HCT116 (cell line): ENCODE results near the gene DAPK1. TPM values are rescaled to one million over a fixed set of nuclear protein-coding genes. Genes with fewer than 3 reads are reported as not detected.

Experiments used
- ATAC-seq: fragments of 200-7000 bp; cut with Tn5 transposase; 2 replicates; pipeline ENCODE4 v1.9.1; 2020; ENCODE audit warnings: mild to moderate bottlenecking, moderate library complexity
- BruUV-seq: library from RNA; stranded (reverse); fragments of 400-500 nt; replicated peaks from 2 replicates; lab custom pipeline; 2021; lab: Mats Ljungman, UMichigan
- CTCF ChIA-PET: fragments of 300-600 bp; sonication (Branson Sonifier 250); formaldehyde crosslinking; loops from one replicate; lab custom pipeline; 2021; ENCODE audit warnings: antibody characterized with exemption; lab: Charles Lee
- POLR2A ChIA-PET: fragments of 300-600, 350-600 bp; sonication (Branson Sonifier 250); formaldehyde crosslinking; loops from one replicate; lab custom pipeline; 2021; ENCODE audit warnings: antibody characterized with exemption; lab: Charles Lee
- RAD21 ChIA-PET, 2 experiments: fragments of 300-600 bp; sonication (Branson Sonifier 250); formaldehyde crosslinking; loops; one replicate each; lab custom pipeline; 2023; ENCODE audit warnings: low total read pairs in 2 of 2; ENCODE audit not compliant: uncharacterized antibody in 2 of 2, unreplicated experiment in 2 of 2, low non-redundant PET in 1 of 2; lab: Charles Lee
- DNase-seq: peaks from one replicate; pipeline ENCODE4 v3.0.0-alpha.2; 2010; ENCODE audit warnings: low read depth, low spot score
- H2AFZ ChIP-seq: fragments of 200-600 bp; shearing (Covaris generic), sonication (generic); 2 replicates; pipeline ENCODE4 v1.6.1; 2017; ENCODE audit warnings: low read depth, mixed run types, mixed read lengths, antibody characterized with exemption, low read length; ENCODE audit not compliant: poor library complexity, severe bottlenecking
- H3K27ac ChIP-seq: 2 replicates; pipeline ENCODE4 v1.5.1; 2012; ENCODE audit warnings: low read depth, low read length
- H3K27me3 ChIP-seq: fragments of 200-600 bp; sonication (generic); 2 replicates; pipeline ENCODE4 v1.6.1; 2016; ENCODE audit warnings: mixed run types, low read length, mixed read lengths; ENCODE audit not compliant: insufficient read depth
- H3K36me3 ChIP-seq, 2 experiments: fragments of 200-500 bp in 1 of 2; fragments of 200-600 bp in 1 of 2; sonication (Bioruptor generic) in 1 of 2; sonication (generic) in 1 of 2; 2 replicates each; pipeline versions ENCODE4 v1.5.1 to v1.6.1; 2014 to 2016; ENCODE audit warnings: low read length in 2 of 2, inconsistent platforms in 1 of 2, mixed read lengths in 1 of 2, mixed run types in 1 of 2; ENCODE audit not compliant: insufficient read depth in 2 of 2, control insufficient read depth in 1 of 2
- H3K4me1 ChIP-seq, 2 experiments: fragments of 200-600 bp in 1 of 2; sonication (generic) in 1 of 2; 2 replicates each; pipeline versions ENCODE4 v1.5.1 to v1.6.1; 2012 to 2017; ENCODE audit warnings: low read length in 2 of 2, inconsistent platforms in 1 of 2, mild to moderate bottlenecking in 1 of 2, mixed read lengths in 1 of 2, mixed run types in 1 of 2, moderate library complexity in 1 of 2; ENCODE audit not compliant: insufficient read depth in 2 of 2, control insufficient read depth in 1 of 2
- H3K4me2 ChIP-seq: fragments of 200-600 bp; sonication (generic); 2 replicates; pipeline ENCODE4 v1.6.1; 2017; ENCODE audit warnings: mixed run types, low read length, mixed read lengths
- H3K4me3 ChIP-seq, 2 experiments: fragments of 200-600 bp in 1 of 2; sonication (generic) in 1 of 2; replicated peaks in 1 of 2; 2 replicates each; pipeline ENCODE4 v1.5.1; 2011 to 2016; ENCODE audit warnings: low read length in 2 of 2, control low read depth in 1 of 2, low read depth in 1 of 2, mild to moderate bottlenecking in 1 of 2, mixed read lengths in 1 of 2, mixed run types in 1 of 2
- H3K79me2 ChIP-seq: fragments of 200-600 bp; sonication (generic); 2 replicates; pipeline ENCODE4 v1.6.1; 2017; ENCODE audit warnings: mild to moderate bottlenecking, mixed run types, low read length, moderate library complexity, mixed read lengths; ENCODE audit not compliant: insufficient read depth
- H3K9ac ChIP-seq: fragments of 200-600 bp; sonication (generic); 2 replicates; pipeline ENCODE4 v1.6.1; 2016; ENCODE audit warnings: low read length, mixed read lengths
- H3K9me2 ChIP-seq: fragments of 200-600 bp; sonication (generic), shearing (Covaris generic); 2 replicates; pipeline ENCODE4 v1.6.1; 2017; ENCODE audit warnings: mixed run types, mild to moderate bottlenecking, moderate library complexity; ENCODE audit not compliant: insufficient read depth
- H3K9me3 ChIP-seq, 2 experiments: fragments of 200-500 bp in 1 of 2; fragments of 200-600 bp in 1 of 2; sonication (Bioruptor generic) in 1 of 2; sonication (generic) in 1 of 2; 2 replicates each; pipeline ENCODE4 v1.6.1; 2014 to 2017; ENCODE audit warnings: low read length in 2 of 2, mixed read lengths in 2 of 2, inconsistent platforms in 1 of 2, low read depth in 1 of 2, mild to moderate bottlenecking in 1 of 2, mixed run types in 1 of 2, moderate library complexity in 1 of 2; ENCODE audit not compliant: control insufficient read depth in 1 of 2, insufficient read depth in 1 of 2
- H4K20me1 ChIP-seq: fragments of 200-600 bp; sonication (generic), shearing (Covaris generic); 2 replicates; pipeline ENCODE4 v1.6.1; 2017; ENCODE audit warnings: mixed run types, mild to moderate bottlenecking, moderate library complexity; ENCODE audit not compliant: insufficient read depth
- EGR1 ChIP-seq: IDR thresholded peaks from 2 replicates; pipeline ENCODE4 v1.6.1; 2012; ENCODE audit warnings: low read depth
- FOSL1 ChIP-seq: IDR thresholded peaks from 2 replicates; pipeline ENCODE4 v1.6.1; 2012; ENCODE audit warnings: low read depth
- JUND ChIP-seq: IDR thresholded peaks from 2 replicates; pipeline ENCODE4 v1.6.1; 2012
- POLR2A ChIP-seq: IDR thresholded peaks from 2 replicates; pipeline ENCODE4 v1.7.0; 2011; ENCODE audit warnings: borderline replicate concordance; ENCODE audit not compliant: insufficient read depth, insufficient read length; ENCODE audit errors: extremely low read depth
- POLR2AphosphoS5 ChIP-seq: IDR thresholded peaks from 2 replicates; pipeline ENCODE4 v1.6.1; 2011; ENCODE audit warnings: mild to moderate bottlenecking, low read depth, low read length, moderate library complexity
- RAD21 ChIP-seq: IDR thresholded peaks from 2 replicates; pipeline ENCODE4 v1.6.1; 2012; ENCODE audit warnings: low read depth, mild to moderate bottlenecking
- SIN3A ChIP-seq: IDR thresholded peaks from 2 replicates; pipeline ENCODE4 v1.6.1; 2012; ENCODE audit warnings: low read depth
- SP1 ChIP-seq: IDR thresholded peaks from 2 replicates; pipeline ENCODE4 v1.6.1; 2012; ENCODE audit warnings: low read depth
- SRF ChIP-seq: IDR thresholded peaks from 2 replicates; pipeline ENCODE4 v1.6.1; 2012; ENCODE audit warnings: low read depth
- YY1 ChIP-seq: IDR thresholded peaks from 2 replicates; pipeline ENCODE4 v1.6.1; 2011; ENCODE audit warnings: low read length, low read depth, moderate library complexity, mild to moderate bottlenecking; ENCODE audit not compliant: insufficient replicate concordance; ENCODE audit errors: extremely low read depth
- ZFX ChIP-seq: fragments of 450-650 bp; IDR thresholded peaks from 2 replicates; pipeline ENCODE4 v1.6.1; 2017
- ZNF274 ChIP-seq: fragments of 200-500 bp; sonication (Bioruptor generic); IDR thresholded peaks from 2 replicates; pipeline ENCODE4 v1.6.1; 2014; ENCODE audit warnings: mild to moderate bottlenecking, low read depth, low read length, inconsistent platforms
- intact Hi-C: fragments of 100-400 bp; cut with micrococcal nuclease; formaldehyde crosslinking; loops from 2 replicates; pipeline ENCODE4 v1.10.0; 2022
- total RNA-seq: library from RNA; stranded (reverse); gene quantifications from one replicate; pipeline ENCODE4 v1.2.1, GENCODE V29; 2021; ENCODE audit not compliant: unreplicated experiment
- TF ChIP-seq, protein P1 (sequence below): IDR thresholded peaks from 2 replicates; pipeline ENCODE4 v1.6.1; 2012
- TF ChIP-seq, protein P2 (sequence below): IDR thresholded peaks from 2 replicates; pipeline ENCODE4 v1.6.1; 2011; ENCODE audit warnings: mild to moderate bottlenecking, low read length, moderate library complexity; ENCODE audit not compliant: insufficient replicate concordance; ENCODE audit errors: extremely low read depth

The DAPK1 gene
- total RNA-seq, 1 experiment from 2014 or later, result 5.6 TPM

DNA sequence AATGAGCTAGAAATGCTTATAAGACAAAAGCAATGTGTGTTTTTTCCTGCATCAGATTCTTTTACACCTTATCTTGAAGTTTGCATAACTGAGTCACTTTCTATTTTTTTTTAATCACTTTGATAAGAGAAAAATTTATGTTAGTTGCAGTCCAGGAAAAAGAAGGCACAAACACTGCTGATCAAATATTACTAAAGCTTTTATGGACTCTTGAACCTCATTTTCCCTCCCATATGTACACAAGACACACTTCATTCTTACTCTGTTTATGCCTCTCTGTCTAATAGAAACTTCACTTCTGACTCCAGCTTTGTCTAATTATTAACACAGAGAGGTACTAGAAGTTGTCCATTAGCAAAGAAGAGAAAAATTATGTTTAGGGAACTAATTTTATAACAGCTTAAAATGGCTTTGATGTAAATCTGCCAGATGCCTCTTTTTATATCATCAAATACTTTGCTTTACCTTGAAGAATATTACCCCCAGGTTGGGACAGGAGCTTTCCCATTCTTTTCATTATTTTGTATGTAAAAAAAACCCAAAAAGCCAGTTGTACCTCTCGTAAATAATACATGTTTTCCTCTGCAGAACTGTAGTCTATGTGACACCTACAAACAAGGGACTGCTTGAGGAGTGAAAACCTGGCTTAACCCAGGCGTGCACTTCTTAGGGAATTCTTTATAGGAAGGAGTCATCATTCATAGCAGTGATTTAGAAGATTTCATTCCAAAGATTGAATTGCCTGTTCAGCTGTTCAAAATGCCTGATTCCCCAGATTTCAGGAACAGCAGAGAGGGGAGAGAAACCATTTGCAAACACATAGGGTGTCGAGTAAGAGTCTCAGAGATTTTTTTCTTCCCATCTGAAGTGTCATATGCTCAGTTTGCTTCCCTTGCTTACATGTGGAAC is 72.6 kb downstream of the DAPK1 start:
- POLR2A ChIA-PET, result no interaction called here
- H3K4me1 ChIP-seq, result no peaks in the 10 kb centered on the region
- no peak overlapping the region for H3K9ac ChIP-seq
- H3K4me2 ChIP-seq, result no peak overlapping the region
- no peaks in the 10 kb centered on the region for H3K79me2 ChIP-seq
- H3K27me3 ChIP-seq, result no peaks in the 10 kb centered on the region
- ATAC-seq, result no peak
- no peaks in the 10 kb centered on the region for H4K20me1 ChIP-seq
- H2AFZ ChIP-seq, result no peak overlapping the region
- intact Hi-C loops, result no loop called here
- RAD21 ChIA-PET, result no interaction called here
- H3K9me2 ChIP-seq, result no peaks in the 10 kb centered on the region
- no peak overlapping the region for H3K4me3 ChIP-seq
- H3K9me3 ChIP-seq, result no peaks in the 10 kb centered on the region
- no peak for DNase-seq
- no peaks in the 10 kb centered on the region for H3K36me3 ChIP-seq
- H3K27ac ChIP-seq, result no peak overlapping the region
- TF ChIP-seq, protein P1, sequence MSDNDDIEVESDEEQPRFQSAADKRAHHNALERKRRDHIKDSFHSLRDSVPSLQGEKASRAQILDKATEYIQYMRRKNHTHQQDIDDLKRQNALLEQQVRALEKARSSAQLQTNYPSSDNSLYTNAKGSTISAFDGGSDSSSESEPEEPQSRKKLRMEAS, result no peak
- no peak for TF ChIP-seq ZNF274
- CTCF ChIA-PET, result no interaction called here
- BruUV-seq, result no TSS peak

DNA sequence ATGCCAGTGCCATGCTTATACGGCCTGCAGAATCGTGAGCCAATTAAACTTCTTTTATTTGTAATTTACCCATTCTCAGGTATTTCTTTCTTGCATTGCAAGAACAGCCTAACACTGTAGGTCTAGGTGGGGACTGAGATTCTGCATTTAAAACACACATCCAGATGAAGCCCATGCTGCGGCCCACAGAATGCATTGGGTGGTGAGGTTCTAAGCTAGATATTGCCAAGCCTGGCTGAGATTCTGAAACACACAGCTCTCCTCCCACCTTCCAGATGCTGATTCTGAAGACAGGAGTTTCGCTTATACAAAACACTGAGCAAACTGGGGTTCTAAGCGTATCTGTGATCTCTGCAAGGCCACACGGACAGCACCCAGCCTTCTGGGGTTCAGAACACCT is 75.1 kb downstream of the DAPK1 start:
- no TSS peak for BruUV-seq
- intact Hi-C loops, result no loop called here
- no peak overlapping the region for H3K4me2 ChIP-seq
- TF ChIP-seq EGR1, result no peak
- TF ChIP-seq SRF, result no peak
- TF ChIP-seq, protein P2, sequence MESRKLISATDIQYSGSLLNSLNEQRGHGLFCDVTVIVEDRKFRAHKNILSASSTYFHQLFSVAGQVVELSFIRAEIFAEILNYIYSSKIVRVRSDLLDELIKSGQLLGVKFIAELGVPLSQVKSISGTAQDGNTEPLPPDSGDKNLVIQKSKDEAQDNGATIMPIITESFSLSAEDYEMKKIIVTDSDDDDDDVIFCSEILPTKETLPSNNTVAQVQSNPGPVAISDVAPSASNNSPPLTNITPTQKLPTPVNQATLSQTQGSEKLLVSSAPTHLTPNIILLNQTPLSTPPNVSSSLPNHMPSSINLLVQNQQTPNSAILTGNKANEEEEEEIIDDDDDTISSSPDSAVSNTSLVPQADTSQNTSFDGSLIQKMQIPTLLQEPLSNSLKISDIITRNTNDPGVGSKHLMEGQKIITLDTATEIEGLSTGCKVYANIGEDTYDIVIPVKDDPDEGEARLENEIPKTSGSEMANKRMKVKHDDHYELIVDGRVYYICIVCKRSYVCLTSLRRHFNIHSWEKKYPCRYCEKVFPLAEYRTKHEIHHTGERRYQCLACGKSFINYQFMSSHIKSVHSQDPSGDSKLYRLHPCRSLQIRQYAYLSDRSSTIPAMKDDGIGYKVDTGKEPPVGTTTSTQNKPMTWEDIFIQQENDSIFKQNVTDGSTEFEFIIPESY, result no peak
- no peak for TF ChIP-seq YY1
- TF ChIP-seq JUND, result no peak
- TF ChIP-seq POLR2AphosphoS5, result no peak
- TF ChIP-seq, protein P1, result no peak
- no peak for TF ChIP-seq ZNF274
- TF ChIP-seq SP1, result no peak
- TF ChIP-seq ZFX, result no peak
- no peak for TF ChIP-seq SIN3A
- no peak for TF ChIP-seq POLR2A
- no peak for TF ChIP-seq RAD21
- TF ChIP-seq FOSL1, result no peak
- TF ChIP-seq, all 23 proteins: peak for 0
- POLR2A ChIA-PET, result no interaction called here
- no peak overlapping the region for H3K27ac ChIP-seq
- RAD21 ChIA-PET, result no interaction called here
- H3K4me3 ChIP-seq, result no peak overlapping the region
- H3K9me2 ChIP-seq, result no peaks in the 10 kb centered on the region
- H3K9ac ChIP-seq, result no peak overlapping the region
- no peak overlapping the region for H2AFZ ChIP-seq
- CTCF ChIA-PET, result no interaction called here
- no peaks in the 10 kb centered on the region for H3K4me1 ChIP-seq
- no peaks in the 10 kb centered on the region for H3K36me3 ChIP-seq
- H3K9me3 ChIP-seq, result no peaks in the 10 kb centered on the region
- H4K20me1 ChIP-seq, result no peaks in the 10 kb centered on the region
- no peaks in the 10 kb centered on the region for H3K27me3 ChIP-seq
- ATAC-seq (no peak), DNase-seq (no peak)
- H3K79me2 ChIP-seq, result no peaks in the 10 kb centered on the region
